ENCODE results near the gene TSC22D4. TPM values are rescaled to one million over a fixed set of nuclear protein-coding genes. Genes with fewer than 3 reads are reported as not detected.

The TSC22D4 gene
- total and polyA plus RNA-seq, 2 donors (not counting 3 experiments of a cell fraction or from before 2014, with no cell fraction given): 40.1 to 84.4 TPM

DNA sequence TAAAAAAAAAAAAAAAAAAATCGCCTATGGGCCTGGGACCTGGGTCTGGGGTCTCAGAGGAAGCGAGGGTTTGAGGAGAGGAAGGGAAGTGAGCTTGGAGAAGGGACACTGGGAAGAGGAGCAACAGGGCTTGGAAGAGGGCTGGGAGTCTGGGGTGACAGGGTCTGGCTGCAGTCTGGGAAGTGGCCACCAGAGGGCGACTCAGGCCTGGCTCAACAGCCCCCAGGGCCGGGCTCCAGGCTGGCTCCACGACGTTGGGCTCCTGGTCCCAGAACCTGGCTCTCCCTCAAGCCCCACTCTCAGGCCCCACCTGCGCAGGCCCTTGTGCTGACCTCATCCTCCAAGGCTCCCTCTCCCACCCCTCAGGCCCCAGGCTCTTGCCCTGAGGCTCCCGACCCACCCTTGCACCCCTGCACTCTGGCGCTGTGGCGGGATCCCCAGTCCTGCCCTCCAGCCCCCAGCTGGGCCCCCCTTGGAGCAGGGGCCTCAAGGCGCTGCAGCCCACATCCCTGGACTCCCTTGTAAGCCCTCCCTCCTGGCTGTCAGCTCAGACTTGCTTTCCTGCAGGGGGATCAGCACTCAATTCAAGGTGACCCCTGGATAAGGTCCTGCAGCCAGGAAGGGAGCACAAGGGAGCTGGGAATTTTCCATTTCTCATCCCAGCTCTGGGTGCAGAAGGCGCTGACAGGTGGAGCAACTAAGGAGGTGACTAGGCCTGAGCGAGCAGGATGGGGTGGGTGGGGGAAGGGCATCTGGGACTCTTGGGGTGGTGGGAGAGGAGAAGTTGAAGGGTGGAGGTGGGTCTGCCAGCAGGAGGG, 9.6 kb downstream of the TSC22D4 start:
- ChIA-PET POLR2A (interaction anchor here (0.6 to 0.7 kb wide), 2 partner anchors 27 to 33 kb away, joined by 4 read pairs; no protein-coding TSS in a partner anchor), CTCF (interaction anchor here (0.6 to 4.3 kb wide), 28 partner anchors 9 to 256 kb away, joined by 3 to 119 read pairs (median 4); partner anchors contain the start of genes AGFG2, GNB2, MOSPD3 and NYAP1)
- Histone ChIP-seq H3K36me3 (ENCODE audit: control insufficient read depth in 2 of 2, extremely low read depth in 1 of 2, insufficient read depth in 2 of 2, low read length in 2 of 2) (peaks cover 2 to 28% of the 10 kb centered on the region in 2 experiments), H3K9ac (replicated peaks; ENCODE audit: extremely low read depth, insufficient read depth, low read length) (no peak overlapping the region), H3K9me3 (replicated peaks; ENCODE audit: control insufficient read depth, insufficient read depth, low read length) (no peaks in the 10 kb centered on the region), H3K9me1 (replicated peaks; ENCODE audit: control insufficient read depth, extremely low read depth, insufficient read depth, low read length) (no peaks in the 10 kb centered on the region), H3K27me3 (ENCODE audit: control insufficient read depth in 2 of 2, insufficient read depth in 2 of 2, low read length in 2 of 2) (no peaks in the 10 kb centered on the region), H2AFZ (ENCODE audit: low read depth, low read length) (no peak overlapping the region), H4K20me1 (replicated peaks; ENCODE audit: control insufficient read depth, extremely low read depth, insufficient read depth, low read length) (no peaks in the 10 kb centered on the region), H3K4me2 (ENCODE audit: insufficient read depth, low read length) (no peak overlapping the region), H3K79me2 (ENCODE audit: control insufficient read depth, insufficient read depth, low read length) (peaks cover 7% of the 10 kb centered on the region), H3K4me3 (replicated peaks in 1 of 3; ENCODE audit: insufficient read depth in 1 of 3, low read depth in 1 of 3, low read length in 3 of 3) (no peak overlapping the region), H3K27ac (ENCODE audit: insufficient read depth, low read depth, low read length) (no peak overlapping the region), H3K4me1 (ENCODE audit: control insufficient read depth, extremely low read depth, insufficient read depth, low read length) (peaks cover 8% of the 10 kb centered on the region)
- intact Hi-C loops (cut with micrococcal nuclease) (loop anchor here (1.0 to 5.0 kb wide), 4 partner anchors 14 to 223 kb away; partner anchors contain the start of genes GIGYF1 and NYAP1), dilution Hi-C loops (cut with MboI; ENCODE audit: extremely low pct_ligation_motif_present, low sequenced_read_pairs) (no loop called here)
- TF ChIP-seq JUN (IDR thresholded peaks at IDR 0.05; ENCODE audit: borderline replicate concordance, insufficient read depth, insufficient read length, low read depth) (no peak), POLR2A (IDR thresholded peaks at IDR 0.05; ENCODE audit: low read depth, low read length) (peak; percentile 52), GATA2 (IDR thresholded peaks at IDR 0.05; ENCODE audit: insufficient read depth, insufficient read length, low read depth, low read length) (no peak), MYC (IDR thresholded peaks at IDR 0.05; ENCODE audit: low read depth, low read length) (no peak), EZH2 (IDR thresholded peaks at IDR 0.05; ENCODE audit: borderline replicate concordance, low read depth, low read length, severe bottlenecking) (no peak), POLR2AphosphoS5 (IDR thresholded peaks at IDR 0.05; ENCODE audit: insufficient read depth, low read depth, low read length) (peak; percentile 56), FOS (IDR thresholded peaks at IDR 0.05; ENCODE audit: borderline replicate concordance, insufficient read depth, low read length) (no peak)
- TF ChIP-seq, protein P1, sequence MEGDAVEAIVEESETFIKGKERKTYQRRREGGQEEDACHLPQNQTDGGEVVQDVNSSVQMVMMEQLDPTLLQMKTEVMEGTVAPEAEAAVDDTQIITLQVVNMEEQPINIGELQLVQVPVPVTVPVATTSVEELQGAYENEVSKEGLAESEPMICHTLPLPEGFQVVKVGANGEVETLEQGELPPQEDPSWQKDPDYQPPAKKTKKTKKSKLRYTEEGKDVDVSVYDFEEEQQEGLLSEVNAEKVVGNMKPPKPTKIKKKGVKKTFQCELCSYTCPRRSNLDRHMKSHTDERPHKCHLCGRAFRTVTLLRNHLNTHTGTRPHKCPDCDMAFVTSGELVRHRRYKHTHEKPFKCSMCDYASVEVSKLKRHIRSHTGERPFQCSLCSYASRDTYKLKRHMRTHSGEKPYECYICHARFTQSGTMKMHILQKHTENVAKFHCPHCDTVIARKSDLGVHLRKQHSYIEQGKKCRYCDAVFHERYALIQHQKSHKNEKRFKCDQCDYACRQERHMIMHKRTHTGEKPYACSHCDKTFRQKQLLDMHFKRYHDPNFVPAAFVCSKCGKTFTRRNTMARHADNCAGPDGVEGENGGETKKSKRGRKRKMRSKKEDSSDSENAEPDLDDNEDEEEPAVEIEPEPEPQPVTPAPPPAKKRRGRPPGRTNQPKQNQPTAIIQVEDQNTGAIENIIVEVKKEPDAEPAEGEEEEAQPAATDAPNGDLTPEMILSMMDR (IDR thresholded peaks at IDR 0.05; ENCODE audit: extremely low read depth in 1 of 2, insufficient read depth in 1 of 2, low read depth in 1 of 2, low read length in 2 of 2): peak; percentile 89 to 100
- TF ChIP-seq, protein P2, sequence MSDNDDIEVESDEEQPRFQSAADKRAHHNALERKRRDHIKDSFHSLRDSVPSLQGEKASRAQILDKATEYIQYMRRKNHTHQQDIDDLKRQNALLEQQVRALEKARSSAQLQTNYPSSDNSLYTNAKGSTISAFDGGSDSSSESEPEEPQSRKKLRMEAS (IDR thresholded peaks at IDR 0.05; ENCODE audit: insufficient read depth, insufficient read length): no peak
- FAIRE-seq (peak; percentile 92), DNase-seq (ENCODE audit: low read depth, low spot score) (peak; percentile 66)
- no TSS peak for BruUV-seq (replicated peaks)
